Spleen (tissue), 7 donors: Measurements from ENCODE around the gene PRKCE.

Source experiments
- POLR2A ChIP-seq, 3 donors: fragments of 450-650 bp; IDR thresholded peaks; one replicate each; pipeline ENCODE4 v1.5.1; 2017; ENCODE audit warnings: antibody characterized with exemption in 3 of 3, mild to moderate bottlenecking in 1 of 3
- TF ChIP-seq, protein P1 (sequence below), 11 experiments: fragments of 200-600 bp in 7 of 11; fragments of 450-650 bp in 4 of 11; sonication (generic) in 4 of 11; IDR thresholded peaks in 8 of 11; conservative IDR thresholded peaks in 3 of 11; 1 replicate in 7 of 11; 2 replicates in 4 of 11; pipeline versions ENCODE4 v1.4.0 to v1.8.0; 2016 to 2021; ENCODE audit warnings: antibody characterized with exemption in 11 of 11, inconsistent platforms in 4 of 11, mild to moderate bottlenecking in 1 of 11
- donor health status: DM: no; HTN: no; CAD: no; lungs with moderate emphysema.
- donor health status: DM: no; HTN: no; CAD: no.
- donor health status: DM: no; HTN: no; CAD: no.

DNA sequence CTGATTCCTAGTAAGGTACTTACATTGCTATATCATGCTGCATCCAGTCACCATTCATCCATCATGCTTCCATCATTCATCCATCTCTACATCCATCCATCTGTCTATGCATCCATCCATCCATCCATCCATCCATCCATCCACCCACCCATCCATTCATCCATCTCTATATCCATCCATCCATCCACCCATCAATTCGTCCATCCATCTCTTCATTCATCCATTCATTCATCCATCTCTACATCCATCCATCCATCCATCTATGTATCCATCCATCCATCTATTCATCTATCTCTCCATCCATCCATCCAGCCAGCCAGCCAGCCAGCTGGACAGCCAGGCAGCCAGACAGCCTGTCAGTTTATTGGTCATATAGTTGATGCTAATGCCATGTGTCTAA is 20.7 kb downstream of the PRKCE start:
- TF ChIP-seq POLR2A (IDR thresholded peaks at IDR 0.05), result no peak
- TF ChIP-seq, protein P1, sequence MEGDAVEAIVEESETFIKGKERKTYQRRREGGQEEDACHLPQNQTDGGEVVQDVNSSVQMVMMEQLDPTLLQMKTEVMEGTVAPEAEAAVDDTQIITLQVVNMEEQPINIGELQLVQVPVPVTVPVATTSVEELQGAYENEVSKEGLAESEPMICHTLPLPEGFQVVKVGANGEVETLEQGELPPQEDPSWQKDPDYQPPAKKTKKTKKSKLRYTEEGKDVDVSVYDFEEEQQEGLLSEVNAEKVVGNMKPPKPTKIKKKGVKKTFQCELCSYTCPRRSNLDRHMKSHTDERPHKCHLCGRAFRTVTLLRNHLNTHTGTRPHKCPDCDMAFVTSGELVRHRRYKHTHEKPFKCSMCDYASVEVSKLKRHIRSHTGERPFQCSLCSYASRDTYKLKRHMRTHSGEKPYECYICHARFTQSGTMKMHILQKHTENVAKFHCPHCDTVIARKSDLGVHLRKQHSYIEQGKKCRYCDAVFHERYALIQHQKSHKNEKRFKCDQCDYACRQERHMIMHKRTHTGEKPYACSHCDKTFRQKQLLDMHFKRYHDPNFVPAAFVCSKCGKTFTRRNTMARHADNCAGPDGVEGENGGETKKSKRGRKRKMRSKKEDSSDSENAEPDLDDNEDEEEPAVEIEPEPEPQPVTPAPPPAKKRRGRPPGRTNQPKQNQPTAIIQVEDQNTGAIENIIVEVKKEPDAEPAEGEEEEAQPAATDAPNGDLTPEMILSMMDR (IDR thresholded peaks at IDR 0.05 in 8 of 11, conservative IDR thresholded peaks at IDR 0.05 in 3 of 11), result no peak
